Measurements from ENCODE around the gene KIF21B.

The KIF21B gene

GRCh38 chr1:200975458-200975857 is 48.1 kb downstream of the KIF21B start:
- no peak for DNase-seq
- intact Hi-C loops (cut with DNase I; ENCODE audit: low total_unique reads), result loop anchor here (10.0 kb wide), 1 partner anchor 249 kb away; no protein-coding TSS in a partner anchor
- Histone ChIP-seq H3K9me3 (no peaks in the 10 kb centered on the region), H3K36me3 (peaks cover 0 to 4% (median 0%) of the 10 kb centered on the region in 3 donors), H3K4me3 (no peak overlapping the region), H3K4me1 (peaks cover 0 to 9% (median 6%) of the 10 kb centered on the region in 4 donors), H3K27ac (no peak overlapping the region), H3K27me3 (no peaks in the 10 kb centered on the region)
- no peak for TF ChIP-seq CTCF (IDR thresholded peaks at IDR 0.05)

- Histone ChIP-seq H3K4me1 (peaks cover 0 to 16% (median 8%) of the 10 kb centered on the region in 4 donors), H3K4me3 (no peak overlapping the region), H3K27ac (no peak overlapping the region), H3K36me3 (peaks cover 0 to 4% (median 0%) of the 10 kb centered on the region in 3 donors), H3K27me3 (no peaks in the 10 kb centered on the region), H3K9me3 (no peaks in the 10 kb centered on the region)
- intact Hi-C loops (cut with DNase I; ENCODE audit: low total_unique reads), result loop anchor here (5.0 to 10.0 kb wide), 2 partner anchors 138 to 250 kb away; partner anchors contain the start of gene CACNA1S
- DNase-seq, result no peak
- no peak for TF ChIP-seq CTCF (IDR thresholded peaks at IDR 0.05)
These were observed 48.8 kb downstream of the KIF21B start for GRCh38 chr1:200974711-200975110.

- no peak for DNase-seq
- peaks cover 0 to 2% (median 0%) of the 10 kb centered on the region in 3 donors for H3K36me3 ChIP-seq
- H3K9me3 ChIP-seq, result no peaks in the 10 kb centered on the region
- no peak overlapping the region for H3K27ac ChIP-seq
- H3K4me1 ChIP-seq, result peaks cover 0 to 16% (median 9%) of the 10 kb centered on the region in 4 donors
- no peaks in the 10 kb centered on the region for H3K27me3 ChIP-seq
- H3K4me3 ChIP-seq, result no peak overlapping the region
- TF ChIP-seq CTCF (IDR thresholded peaks at IDR 0.05), result no peak
- intact Hi-C loops (cut with DNase I; ENCODE audit: low total_unique reads), result loop anchor here (5.0 to 10.0 kb wide), 2 partner anchors 138 to 251 kb away; partner anchors contain the start of gene CACNA1S
These were observed 49.4 kb downstream of the KIF21B start for GRCh38 chr1:200973937-200974657.

GRCh38 chr1:200972985-200973742 is 50.4 kb downstream of the KIF21B start:
- no peaks in the 10 kb centered on the region for H3K36me3 ChIP-seq
- TF ChIP-seq CTCF (IDR thresholded peaks at IDR 0.05), result no peak
- no peak overlapping the region for H3K4me3 ChIP-seq
- H3K27ac ChIP-seq, result no peak overlapping the region
- DNase-seq, result no peak
- no peaks in the 10 kb centered on the region for H3K9me3 ChIP-seq
- peaks cover 0 to 16% (median 9%) of the 10 kb centered on the region in 4 donors for H3K4me1 ChIP-seq
- H3K27me3 ChIP-seq, result no peaks in the 10 kb centered on the region
- intact Hi-C loops (cut with DNase I; ENCODE audit: low total_unique reads), result loop anchor here (1.0 to 10.0 kb wide), 3 partner anchors 66 to 252 kb away; partner anchors contain the start of gene CACNA1S

GRCh38 chr1:200971955-200972711 is 51.4 kb downstream of the KIF21B start:
- Histone ChIP-seq H3K4me1 (peaks cover 0 to 16% (median 9%) of the 10 kb centered on the region in 4 donors), H3K27ac (no peak overlapping the region), H3K36me3 (no peaks in the 10 kb centered on the region), H3K9me3 (no peaks in the 10 kb centered on the region), H3K4me3 (no peak overlapping the region), H3K27me3 (no peaks in the 10 kb centered on the region)
- peak; percentile 71 to 92 for TF ChIP-seq CTCF (IDR thresholded peaks at IDR 0.05)
- intact Hi-C loops (cut with DNase I; ENCODE audit: low total_unique reads), result loop anchor here (1.0 to 10.0 kb wide), 3 partner anchors 67 to 253 kb away; partner anchors contain the start of gene CACNA1S
- peak; percentile 58 to 80 for DNase-seq

Measured in tibial artery (tissue), 4 donors.